Natural killer cell (primary cell): ENCODE data around the gene RNF220. TPM values are rescaled to one million over a fixed set of nuclear protein-coding genes. Genes with fewer than 3 reads are reported as not detected.

Experiments used
- ATAC-seq, 3 donors: fragments of 150-1000 bp in 2 of 3; fragments of 200-7000 bp in 1 of 3; cut with Tn5 transposase; 1 replicate in 1 of 3; 2 replicates in 2 of 3; pipeline ENCODE4 v1.10.0; 2021; ENCODE audit warnings: mild to moderate bottlenecking in 2 of 3, moderate library complexity in 2 of 3
- DNase-seq, 2 donors: peaks; one replicate each; pipeline versions ENCODE4 v3.0.0 to v3.0.0-alpha.2; 2013 to 2021; ENCODE audit warnings: mixed read lengths in 1 of 2
- H3K27ac ChIP-seq: one replicate; pipeline ENCODE4 v1.5.1; 2013; ENCODE audit warnings: mild to moderate bottlenecking, low read length
- H3K27me3 ChIP-seq: one replicate; pipeline ENCODE4 v1.6.1; 2013; ENCODE audit warnings: low read length; ENCODE audit not compliant: control insufficient read depth, insufficient read depth
- H3K36me3 ChIP-seq: one replicate; pipeline ENCODE4 v1.6.1; 2013; ENCODE audit warnings: low read length; ENCODE audit not compliant: control insufficient read depth, insufficient read depth
- H3K4me1 ChIP-seq: one replicate; pipeline ENCODE4 v1.6.1; 2013; ENCODE audit warnings: low read length; ENCODE audit not compliant: control insufficient read depth, insufficient read depth
- H3K4me3 ChIP-seq: one replicate; pipeline ENCODE4 v1.5.1; 2013; ENCODE audit warnings: low read length
- H3K9me3 ChIP-seq: one replicate; pipeline ENCODE4 v1.6.1; 2013; ENCODE audit warnings: low read length; ENCODE audit not compliant: control insufficient read depth, insufficient read depth
- H3K27ac Mint-ChIP-seq, 2 donors: one replicate each; pipeline ENCODE4 v1.8.0; 2022; ENCODE audit warnings: mild to moderate bottlenecking in 2 of 2, mixed read lengths in 2 of 2, moderate library complexity in 1 of 2
- H3K27me3 Mint-ChIP-seq, 2 donors: one replicate each; pipeline ENCODE4 v1.8.0; 2022; ENCODE audit warnings: low read depth in 2 of 2, mixed read lengths in 2 of 2
- H3K36me3 Mint-ChIP-seq: one replicate; pipeline ENCODE4 v1.8.0; 2022; ENCODE audit warnings: mixed read lengths
- H3K4me1 Mint-ChIP-seq, 2 donors: one replicate each; pipeline ENCODE4 v1.8.0; 2022; ENCODE audit warnings: mixed read lengths in 2 of 2
- H3K4me3 Mint-ChIP-seq: one replicate; pipeline ENCODE4 v1.8.0; 2022; ENCODE audit warnings: mild to moderate bottlenecking, moderate library complexity, mixed read lengths
- H3K9me3 Mint-ChIP-seq, 2 donors: one replicate each; pipeline ENCODE4 v1.8.0; 2022; ENCODE audit warnings: mixed read lengths in 2 of 2
- WGBS: methylation state at CpG from one replicate; pipeline ENCODE4 v1.1.7; 2013; ENCODE audit warnings: missing lambda C conversion rate; ENCODE audit not compliant: insufficient coverage; 5-methylcytosine and 5-hydroxymethylcytosine counted together
- intact Hi-C: fragments of 100-400 bp; cut with micrococcal nuclease; formaldehyde crosslinking; loops from one replicate; pipeline ENCODE4 v1.14.2; 2022
- total RNA-seq, 4 donors: library from RNA; stranded (reverse); fragments of 120-200 nt in 1 of 4; gene quantifications; one replicate each; pipeline versions ENCODE4 v1.2.3 to v1.2.4, GENCODE V29; 2013 to 2022
- TF ChIP-seq, protein P1 (sequence below): fragments of 200-600 bp; IDR thresholded peaks from one replicate; pipeline ENCODE4 v1.8.0; 2022; ENCODE audit warnings: antibody characterized with exemption

Gene RNF220
- total RNA-seq, 3 donors from 2014 or later (not counting 1 experiment from before 2014, with no cell fraction given), result 88.5 to 107 (median 105) TPM

GRCh38 chr1:44661781-44662682, 257.0 kb downstream of the RNF220 start:
- peaks cover 8% of the 10 kb centered on the region for H3K4me1 ChIP-seq
- Mint-ChIP-seq H3K27me3 (no peaks in the 10 kb centered on the region), H3K9me3 (no peaks in the 10 kb centered on the region), H3K27ac (no peak overlapping the region), H3K4me1 (peaks cover 8 to 13% of the 10 kb centered on the region in 2 donors), H3K4me3 (no peak overlapping the region), H3K36me3 (no peaks in the 10 kb centered on the region)
- H3K27me3 ChIP-seq, result no peaks in the 10 kb centered on the region
- no peaks in the 10 kb centered on the region for H3K9me3 ChIP-seq
- 64% methylated on average over 15 of the region's 15 CpGs for WGBS
- no peak for DNase-seq
- no peaks in the 10 kb centered on the region for H3K36me3 ChIP-seq
- TF ChIP-seq, protein P1, sequence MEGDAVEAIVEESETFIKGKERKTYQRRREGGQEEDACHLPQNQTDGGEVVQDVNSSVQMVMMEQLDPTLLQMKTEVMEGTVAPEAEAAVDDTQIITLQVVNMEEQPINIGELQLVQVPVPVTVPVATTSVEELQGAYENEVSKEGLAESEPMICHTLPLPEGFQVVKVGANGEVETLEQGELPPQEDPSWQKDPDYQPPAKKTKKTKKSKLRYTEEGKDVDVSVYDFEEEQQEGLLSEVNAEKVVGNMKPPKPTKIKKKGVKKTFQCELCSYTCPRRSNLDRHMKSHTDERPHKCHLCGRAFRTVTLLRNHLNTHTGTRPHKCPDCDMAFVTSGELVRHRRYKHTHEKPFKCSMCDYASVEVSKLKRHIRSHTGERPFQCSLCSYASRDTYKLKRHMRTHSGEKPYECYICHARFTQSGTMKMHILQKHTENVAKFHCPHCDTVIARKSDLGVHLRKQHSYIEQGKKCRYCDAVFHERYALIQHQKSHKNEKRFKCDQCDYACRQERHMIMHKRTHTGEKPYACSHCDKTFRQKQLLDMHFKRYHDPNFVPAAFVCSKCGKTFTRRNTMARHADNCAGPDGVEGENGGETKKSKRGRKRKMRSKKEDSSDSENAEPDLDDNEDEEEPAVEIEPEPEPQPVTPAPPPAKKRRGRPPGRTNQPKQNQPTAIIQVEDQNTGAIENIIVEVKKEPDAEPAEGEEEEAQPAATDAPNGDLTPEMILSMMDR, result no peak
- H3K27ac ChIP-seq, result no peak overlapping the region
- intact Hi-C loops, result no loop called here
- ATAC-seq, result no peak
- H3K4me3 ChIP-seq, result no peak overlapping the region

- H3K27me3 Mint-ChIP-seq, result no peaks in the 10 kb centered on the region
- no peaks in the 10 kb centered on the region for H3K27me3 ChIP-seq
- peaks cover 8% of the 10 kb centered on the region for H3K4me1 ChIP-seq
- H3K9me3 ChIP-seq, result no peaks in the 10 kb centered on the region
- TF ChIP-seq, protein P1, result no peak
- H3K4me3 ChIP-seq, result no peak overlapping the region
- no peak overlapping the region for H3K27ac Mint-ChIP-seq
- no peak for DNase-seq
- peaks cover 8 to 13% of the 10 kb centered on the region in 2 donors for H3K4me1 Mint-ChIP-seq
- H3K9me3 Mint-ChIP-seq, result no peaks in the 10 kb centered on the region
- H3K4me3 Mint-ChIP-seq, result no peak overlapping the region
- no peak for ATAC-seq
- 85% methylated on average over 5 of the region's 5 CpGs for WGBS
- intact Hi-C loops, result no loop called here
- H3K27ac ChIP-seq, result no peak overlapping the region
- H3K36me3 Mint-ChIP-seq, result no peaks in the 10 kb centered on the region
- H3K36me3 ChIP-seq, result no peaks in the 10 kb centered on the region
Observed at GRCh38 chr1:44662683-44663030, 257.6 kb downstream of the RNF220 start.

- no peak for DNase-seq
- Histone ChIP-seq H3K4me3 (no peak overlapping the region), H3K27ac (no peak overlapping the region), H3K36me3 (no peaks in the 10 kb centered on the region), H3K9me3 (no peaks in the 10 kb centered on the region), H3K4me1 (peaks cover 8% of the 10 kb centered on the region), H3K27me3 (no peaks in the 10 kb centered on the region)
- ATAC-seq, result no peak
- H3K27ac Mint-ChIP-seq, result no peak overlapping the region
- H3K9me3 Mint-ChIP-seq, result no peaks in the 10 kb centered on the region
- intact Hi-C loops, result no loop called here
- peaks cover 8 to 13% of the 10 kb centered on the region in 2 donors for H3K4me1 Mint-ChIP-seq
- no peaks in the 10 kb centered on the region for H3K27me3 Mint-ChIP-seq
- H3K36me3 Mint-ChIP-seq, result no peaks in the 10 kb centered on the region
- WGBS, result 93% methylated on average over 5 of the region's 5 CpGs
- no peak overlapping the region for H3K4me3 Mint-ChIP-seq
- TF ChIP-seq, protein P1, result no peak
Observed at GRCh38 chr1:44663417-44663816, 258.4 kb downstream of the RNF220 start.
